ENCODE results near the gene ZNF14.

DNA sequence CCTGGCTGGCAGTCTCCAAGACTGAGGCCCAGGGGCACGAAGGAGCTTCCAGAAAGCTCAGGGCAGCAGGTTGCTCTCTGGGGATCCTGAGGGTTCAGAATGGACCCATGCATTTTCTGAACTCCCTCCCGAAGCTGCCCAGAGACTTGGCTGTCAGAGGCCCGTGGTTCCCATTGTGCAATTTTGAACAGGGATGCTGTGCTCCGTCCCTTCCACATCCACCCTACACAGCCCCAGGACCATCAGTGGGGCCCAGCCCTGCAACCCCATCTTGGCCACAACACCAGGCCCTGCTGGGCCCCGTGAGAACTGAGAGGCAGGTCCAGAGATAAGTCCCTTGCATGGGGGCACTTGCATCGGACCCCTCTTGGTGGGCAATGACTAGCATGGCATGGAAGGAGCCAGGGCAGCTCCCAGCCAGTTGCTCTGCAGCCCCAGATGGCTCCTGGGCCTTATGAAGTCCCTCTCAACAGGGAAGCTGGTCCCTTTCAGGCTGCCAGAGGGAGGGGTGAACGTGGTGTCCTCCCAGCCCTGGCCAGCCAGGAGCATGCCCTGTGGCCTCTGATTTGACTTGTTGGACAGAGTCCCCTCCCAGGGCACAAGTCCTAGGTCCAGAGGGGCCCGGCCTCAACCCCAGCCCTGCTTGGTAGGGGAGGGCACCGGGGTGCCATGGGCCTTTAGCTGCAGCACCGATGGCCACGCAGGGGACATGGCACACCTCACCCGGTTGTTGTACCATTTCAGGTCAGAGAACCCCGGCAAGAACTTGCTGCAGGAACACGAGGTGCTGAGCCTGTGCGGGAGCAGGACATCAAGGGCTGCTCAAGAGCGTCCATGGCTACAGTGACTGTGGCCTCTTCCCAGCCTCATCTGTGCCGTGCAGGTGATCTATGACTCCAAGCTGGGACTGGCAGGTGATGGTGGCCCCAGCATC is 17.3 kb upstream of the ZNF14 start:
- TF ChIP-seq, protein P1, sequence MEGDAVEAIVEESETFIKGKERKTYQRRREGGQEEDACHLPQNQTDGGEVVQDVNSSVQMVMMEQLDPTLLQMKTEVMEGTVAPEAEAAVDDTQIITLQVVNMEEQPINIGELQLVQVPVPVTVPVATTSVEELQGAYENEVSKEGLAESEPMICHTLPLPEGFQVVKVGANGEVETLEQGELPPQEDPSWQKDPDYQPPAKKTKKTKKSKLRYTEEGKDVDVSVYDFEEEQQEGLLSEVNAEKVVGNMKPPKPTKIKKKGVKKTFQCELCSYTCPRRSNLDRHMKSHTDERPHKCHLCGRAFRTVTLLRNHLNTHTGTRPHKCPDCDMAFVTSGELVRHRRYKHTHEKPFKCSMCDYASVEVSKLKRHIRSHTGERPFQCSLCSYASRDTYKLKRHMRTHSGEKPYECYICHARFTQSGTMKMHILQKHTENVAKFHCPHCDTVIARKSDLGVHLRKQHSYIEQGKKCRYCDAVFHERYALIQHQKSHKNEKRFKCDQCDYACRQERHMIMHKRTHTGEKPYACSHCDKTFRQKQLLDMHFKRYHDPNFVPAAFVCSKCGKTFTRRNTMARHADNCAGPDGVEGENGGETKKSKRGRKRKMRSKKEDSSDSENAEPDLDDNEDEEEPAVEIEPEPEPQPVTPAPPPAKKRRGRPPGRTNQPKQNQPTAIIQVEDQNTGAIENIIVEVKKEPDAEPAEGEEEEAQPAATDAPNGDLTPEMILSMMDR (IDR thresholded peaks at IDR 0.05; ENCODE audit: low read depth, low read length), result no peak
- no peak for TF ChIP-seq EZH2phosphoT487 (IDR thresholded peaks at IDR 0.05; ENCODE audit: low read depth)

All from OCI-LY3 (cell line).